Skin of body (tissue), 2 donors: ENCODE data around the gene PDCD2. TPM values are rescaled to one million over a fixed set of nuclear protein-coding genes. Genes with fewer than 3 reads are reported as not detected.
"Not testable (repeated sequence)": the region's sequence is repeated elsewhere in the genome, so short reads cannot be mapped to it uniquely, and the experiment has no call there.

Source experiments
- DNase-seq: peaks from one replicate; lab custom pipeline; 2025; lab: John Stamatoyannopoulos, UW
- total RNA-seq: library from RNA; depleted of rRNA; stranded (reverse); fragments of >200 nt; gene quantifications from one replicate; pipeline ENCODE4 v1.2.3, GENCODE V29; 2014

Gene PDCD2
- 27.2 TPM for total RNA-seq

- peak; percentile 92 for DNase-seq
These were observed at the start of gene PDCD2 for GRCh38 chr6:170584181-170584953. Gene PDCD2, minus strand, starts transcription at chr6:170584637. Its CDS starts 56 bp downstream, at chr6:170584581.

GRCh38 chr6:170616020-170616554 is 31.6 kb upstream of the PDCD2 start:
- DNase-seq: not testable (repeated sequence)

GRCh38 chr6:170612256-170612804 is 27.9 kb upstream of the PDCD2 start:
- DNase-seq: not testable (repeated sequence)

GRCh38 chr6:170609225-170609624 is 24.8 kb upstream of the PDCD2 start:
- DNase-seq: not testable (repeated sequence)

GRCh38 chr6:170605574-170606259 is 21.3 kb upstream of the PDCD2 start:
- DNase-seq: no peak

- no peak for DNase-seq
These were observed 12.8 kb upstream of the PDCD2 start for GRCh38 chr6:170597278-170597677.

- DNase-seq: no peak
These were observed 12.0 kb upstream of the PDCD2 start for GRCh38 chr6:170596426-170596825.

- no peak for DNase-seq
These were observed 6.3 kb upstream of the PDCD2 start for GRCh38 chr6:170590725-170591124.

- DNase-seq: no peak
These were observed 589 bp upstream of the PDCD2 start for GRCh38 chr6:170584954-170585498.

- no peak for DNase-seq
These were observed 669 bp downstream of the PDCD2 start for GRCh38 chr6:170583756-170584180.

GRCh38 chr6:170578909-170579308 is 5.5 kb downstream of the PDCD2 start:
- DNase-seq: no peak

GRCh38 chr6:170575250-170575649 is 9.2 kb downstream of the PDCD2 start:
- DNase-seq: no peak

GRCh38 chr6:170572704-170573466 is 11.6 kb downstream of the PDCD2 start:
- no peak for DNase-seq

- DNase-seq: no peak
These were observed 19.4 kb downstream of the PDCD2 start for GRCh38 chr6:170564936-170565530.

- DNase-seq: no peak
These were observed 22.9 kb downstream of the PDCD2 start for GRCh38 chr6:170561555-170561954.

GRCh38 chr6:170555305-170555704 is 29.1 kb downstream of the PDCD2 start:
- DNase-seq: no peak

- DNase-seq: no peak
These were observed 29.7 kb downstream of the PDCD2 start for GRCh38 chr6:170554796-170555137.

- DNase-seq: peak; percentile 99
These were observed 30.2 kb downstream of the PDCD2 start, which contains the start of gene TBP for GRCh38 chr6:170554013-170554795. Gene TBP, plus strand, starts transcription at chr6:170554369. Its CDS starts 2,661 bp downstream, at chr6:170557030.

- DNase-seq: peak; percentile 96
These were observed 30.9 kb downstream of the PDCD2 start for GRCh38 chr6:170553534-170554012.
